HG03520 (cell line): ENCODE results near the gene SCNN1A.
"Not testable (repeated sequence)": the region's sequence is repeated elsewhere in the genome, so short reads cannot be mapped to it uniquely, and the experiment has no call there.

Experiments
- ATAC-seq: cut with Tn5 transposase; IDR thresholded peaks from one replicate; pipeline ENCODE4 v1.9.1; 2021; ENCODE audit warnings: mild to moderate bottlenecking, moderate library complexity; ENCODE audit not compliant: unreplicated experiment

The SCNN1A gene

GRCh38 chr12:6351622-6352021 is 23.7 kb downstream of the SCNN1A start:
- ATAC-seq, result no peak

- no peak for ATAC-seq
Observed at GRCh38 chr12:6347367-6348338, 27.7 kb downstream of the SCNN1A start.

DNA sequence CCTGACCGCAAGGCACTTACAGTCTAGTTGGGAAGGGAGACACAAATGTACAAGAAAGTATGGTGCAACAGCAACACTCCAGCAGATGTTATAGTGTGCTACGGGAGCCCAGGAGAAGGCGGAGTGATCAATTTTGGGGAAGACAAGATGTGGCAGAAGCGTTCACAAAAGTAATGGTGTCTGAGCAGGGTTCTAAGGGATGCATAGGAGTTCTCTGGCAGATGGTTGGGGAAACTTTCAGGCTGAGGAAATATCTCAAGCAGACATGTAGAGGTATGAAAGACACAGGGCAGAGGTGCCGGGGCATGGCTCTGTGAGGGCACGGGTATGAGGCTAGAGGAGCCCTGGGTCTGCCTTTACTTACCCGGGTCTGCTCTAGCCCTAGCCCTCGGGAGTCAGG is 28.4 kb downstream of the SCNN1A start:
- no peak for ATAC-seq

- ATAC-seq, result no peak
Observed at GRCh38 chr12:6346235-6346832, 29.0 kb downstream of the SCNN1A start.

DNA sequence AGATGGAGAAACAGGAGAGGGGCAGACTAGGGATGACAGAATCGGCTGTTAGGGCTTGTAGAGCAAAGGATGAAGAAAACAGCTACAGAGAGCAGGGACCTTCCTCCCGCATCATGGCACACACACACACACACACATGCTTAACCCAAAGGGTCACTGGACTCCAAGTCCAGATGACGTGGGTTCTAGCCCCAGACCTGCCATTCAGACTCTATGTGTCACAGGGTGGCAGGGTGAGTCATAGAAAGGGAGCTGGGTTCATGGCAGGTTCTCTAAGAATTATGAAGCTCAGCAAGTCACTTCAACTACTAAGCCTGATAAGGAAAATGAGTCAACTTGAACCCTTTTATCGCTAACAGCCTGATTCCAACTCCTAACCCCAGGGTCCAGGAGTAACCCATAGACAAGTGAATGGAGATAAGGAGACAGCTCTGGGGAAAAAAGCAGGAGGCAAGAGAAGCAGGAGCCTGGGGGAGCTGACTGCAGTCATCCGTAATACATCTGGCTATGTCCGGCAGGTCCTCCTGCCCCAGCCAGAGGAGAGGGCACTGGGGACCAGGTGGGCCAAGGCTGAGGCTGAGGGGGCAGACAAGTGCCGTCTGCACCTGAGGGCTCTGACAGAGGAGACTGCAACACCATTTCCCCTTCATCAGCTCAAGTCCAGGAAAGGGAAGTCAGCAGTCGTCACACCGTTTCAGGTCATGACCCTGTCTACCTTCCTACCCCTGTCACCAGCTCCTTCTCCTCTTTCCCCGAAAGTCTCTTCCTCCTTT is 29.9 kb downstream of the SCNN1A start:
- ATAC-seq, result no peak

- not testable (repeated sequence) for ATAC-seq
Observed at GRCh38 chr12:6344101-6344660, 31.2 kb downstream of the SCNN1A start.

DNA sequence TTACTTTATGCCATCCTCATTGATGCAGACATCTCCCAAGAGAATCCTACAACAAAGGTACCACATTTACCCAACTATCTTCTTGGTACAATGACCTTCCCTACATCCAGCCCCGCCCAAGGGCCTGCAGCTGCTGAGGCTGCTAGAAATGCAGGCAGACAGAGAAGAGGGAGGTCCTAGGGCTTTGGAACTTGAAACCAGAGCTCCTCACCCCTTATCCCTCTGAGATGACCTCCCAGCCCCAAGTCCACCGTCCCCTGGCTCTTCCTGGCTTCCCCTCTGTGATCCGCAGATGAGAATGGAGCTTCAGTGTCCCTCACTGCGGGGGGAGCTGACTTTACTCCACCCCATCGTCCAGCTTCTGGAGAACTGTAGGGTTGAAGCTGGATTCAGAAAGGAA is 31.8 kb downstream of the SCNN1A start:
- no peak for ATAC-seq

- no peak for ATAC-seq
Observed at GRCh38 chr12:6342140-6342889, 33.0 kb downstream of the SCNN1A start.

- no peak for ATAC-seq
Observed at GRCh38 chr12:6341417-6342139, 33.8 kb downstream of the SCNN1A start, which contains the start of gene TNFRSF1A. TNFRSF1A (minus strand) TSS chr12:6342076; CDS start chr12:6341814, 262 bp downstream.

DNA sequence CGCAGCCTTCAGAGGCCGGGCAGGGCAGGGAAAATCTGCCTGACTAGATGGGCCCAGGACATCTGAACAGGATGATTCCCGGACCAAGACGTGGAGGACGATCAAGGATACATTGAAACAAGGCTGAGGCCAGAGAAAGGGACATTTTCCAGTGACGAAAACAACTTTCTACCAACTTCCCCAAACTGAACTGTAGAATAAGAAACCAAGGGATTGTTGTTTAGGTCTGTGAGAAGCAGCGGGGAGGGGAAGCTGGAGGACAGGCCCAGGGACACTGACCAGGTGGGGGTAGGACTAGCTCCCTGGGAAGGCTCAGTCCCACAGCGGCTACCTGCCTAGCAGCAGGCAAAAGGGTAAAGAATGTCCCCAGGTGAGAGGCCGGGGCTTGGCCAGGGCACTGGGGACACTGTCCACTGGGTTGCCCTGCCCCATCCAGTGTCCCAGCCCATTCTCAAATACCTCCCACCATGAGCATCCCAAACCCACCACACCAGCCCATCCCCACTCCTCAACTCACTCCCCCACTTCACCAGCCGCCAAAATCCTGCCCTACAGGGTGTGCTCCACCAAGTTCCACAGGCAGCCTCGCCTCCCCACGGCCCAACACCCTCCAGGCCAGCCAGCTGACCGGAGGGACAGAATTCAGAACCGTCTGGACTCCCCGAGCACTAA is 34.5 kb downstream of the SCNN1A start:
- ATAC-seq, result no peak

DNA sequence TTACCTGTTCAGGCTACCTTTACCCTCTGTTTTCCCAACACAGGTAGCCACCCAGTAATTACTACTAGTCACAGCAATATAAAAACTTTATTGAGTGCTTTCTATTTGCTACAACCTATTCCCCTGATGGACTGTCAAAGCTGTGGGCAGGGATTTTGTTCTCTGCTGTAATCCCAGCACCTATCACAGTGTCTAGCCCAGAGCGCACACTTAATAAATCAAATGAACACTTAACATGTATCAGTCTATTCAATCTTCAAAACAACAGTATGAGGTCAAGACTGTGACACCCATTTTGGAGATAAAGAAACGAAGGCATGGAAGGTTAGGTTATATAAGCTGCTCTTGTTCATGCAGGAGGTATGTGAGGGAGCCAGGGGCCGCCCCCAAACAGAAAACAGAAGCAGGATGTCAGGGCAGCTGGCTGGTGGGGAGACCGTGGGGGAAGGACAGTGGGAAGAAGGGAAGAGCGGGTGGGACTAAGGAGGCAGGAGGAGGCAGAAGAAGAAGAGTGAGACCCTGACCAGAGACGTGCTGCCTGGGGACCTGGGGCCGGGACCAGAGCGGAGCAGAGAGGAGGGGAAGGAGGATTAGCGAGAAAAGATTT is 35.2 kb downstream of the SCNN1A start:
- ATAC-seq, result no peak

GRCh38 chr12:6338955-6339354 is 36.4 kb downstream of the SCNN1A start:
- ATAC-seq, result no peak

- not testable (repeated sequence) for ATAC-seq
Observed at GRCh38 chr12:6338536-6338935, 36.8 kb downstream of the SCNN1A start.

DNA sequence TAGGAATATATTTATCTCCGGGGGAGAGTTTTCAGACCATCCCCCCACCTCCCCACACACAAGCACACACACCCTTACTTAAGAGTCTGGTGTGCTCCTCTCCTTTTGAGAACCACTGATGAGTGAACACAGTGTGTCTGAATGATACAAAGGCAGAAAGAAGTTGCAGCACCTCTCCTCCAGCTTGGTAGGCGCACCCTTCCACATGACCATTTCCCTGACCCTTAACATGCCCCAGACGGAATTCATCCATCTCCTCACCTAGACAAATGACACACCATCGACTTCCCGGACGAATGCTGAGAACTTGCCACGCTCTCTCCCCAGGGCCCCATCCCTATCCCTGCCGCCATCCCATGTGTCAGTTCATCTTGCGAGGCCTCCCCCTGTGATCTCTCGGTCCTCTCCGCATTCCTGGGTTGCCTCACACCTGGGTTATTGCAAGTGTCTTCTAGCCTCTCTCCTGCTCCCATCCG is 37.4 kb downstream of the SCNN1A start:
- no peak for ATAC-seq

DNA sequence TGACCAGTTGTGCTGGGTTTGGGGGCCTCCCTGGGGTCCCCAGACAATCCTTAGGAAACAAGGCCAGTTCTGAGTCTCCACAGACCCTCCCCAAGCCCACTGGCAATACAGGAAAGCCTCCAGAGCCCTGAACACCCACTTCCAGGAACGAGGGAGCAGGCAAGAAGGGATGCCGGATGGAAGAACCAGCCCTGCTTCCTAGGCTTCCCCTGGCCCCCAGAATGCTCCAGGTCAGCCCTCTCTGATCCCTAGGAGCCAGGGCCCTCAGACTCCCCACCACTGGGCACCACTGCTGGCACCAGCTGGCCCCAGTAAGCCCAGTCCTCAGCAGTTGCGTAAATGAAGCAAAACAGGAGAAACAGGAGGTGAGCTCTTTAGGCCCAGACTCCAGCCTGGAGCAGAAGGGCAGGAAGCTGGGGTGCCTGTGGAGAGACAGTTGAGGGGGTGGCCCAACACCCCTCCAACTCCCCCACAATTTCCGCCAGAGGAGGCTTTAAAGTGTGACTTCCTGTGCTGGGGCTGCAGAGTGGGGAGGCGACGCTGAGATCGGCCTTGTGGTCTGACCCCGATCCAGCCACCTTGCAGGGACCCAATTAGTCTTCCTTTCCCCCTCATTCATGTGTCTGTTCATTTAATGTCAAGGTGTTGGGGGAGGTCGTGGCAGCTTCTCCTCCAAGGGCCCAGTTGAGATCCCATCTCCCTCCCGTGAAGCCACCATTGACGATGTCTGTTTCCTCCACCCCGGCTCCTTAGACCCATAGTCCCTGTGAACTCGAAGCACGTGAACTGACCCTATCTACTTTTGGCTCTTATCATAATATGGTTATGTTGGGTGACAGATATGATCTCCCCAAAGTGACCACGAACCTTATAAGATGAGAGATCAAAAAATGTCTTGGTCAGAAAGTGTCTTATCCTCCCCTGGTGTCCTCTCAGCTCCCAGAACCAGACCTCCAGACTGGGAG is 38.2 kb downstream of the SCNN1A start:
- ATAC-seq, result no peak

- ATAC-seq, result no peak
Observed at GRCh38 chr12:6336079-6336888, 39.1 kb downstream of the SCNN1A start.
